ENCODE measurements around the gene TCF3.
"Not testable (repeated sequence)": the region's sequence is repeated elsewhere in the genome, so short reads cannot be mapped to it uniquely, and the experiment has no call there.

Gene TCF3

GRCh38 chr19:1672769-1673644 is 20.6 kb upstream of the TCF3 start:
- DNase-seq, result no peak

- DNase-seq, result peak; percentile 50 to 52
Observed at GRCh38 chr19:1672038-1672768, 19.8 kb upstream of the TCF3 start.

- no peak for DNase-seq
Observed at GRCh38 chr19:1671716-1672037, 19.3 kb upstream of the TCF3 start.

- not testable (repeated sequence) for DNase-seq
Observed at GRCh38 chr19:1670747-1671146, 18.3 kb upstream of the TCF3 start.

GRCh38 chr19:1668486-1669270 is 16.3 kb upstream of the TCF3 start:
- DNase-seq, result peak; percentile 32 to 71

- no peak for DNase-seq
Observed at GRCh38 chr19:1668048-1668485, 15.7 kb upstream of the TCF3 start.

- DNase-seq, result no peak
Observed at GRCh38 chr19:1665565-1666047, 13.2 kb upstream of the TCF3 start.

- no peak for DNase-seq
Observed at GRCh38 chr19:1663852-1664251, 11.4 kb upstream of the TCF3 start.

GRCh38 chr19:1663227-1663626 is 10.8 kb upstream of the TCF3 start:
- not testable (repeated sequence) for DNase-seq

- DNase-seq, result no peak
Observed at GRCh38 chr19:1661995-1662394, 9.6 kb upstream of the TCF3 start.

- no peak for DNase-seq
Observed at GRCh38 chr19:1659084-1659427, 6.6 kb upstream of the TCF3 start.

- DNase-seq, result no peak
Observed at GRCh38 chr19:1658150-1659083, 6.0 kb upstream of the TCF3 start.

- no peak for DNase-seq
Observed at GRCh38 chr19:1657746-1658145, 5.3 kb upstream of the TCF3 start.

- no peak for DNase-seq
Observed at GRCh38 chr19:1656988-1657536, 4.6 kb upstream of the TCF3 start.

- no peak for DNase-seq
Observed at GRCh38 chr19:1655987-1656608, 3.7 kb upstream of the TCF3 start.

GRCh38 chr19:1655131-1655981 is 2.9 kb upstream of the TCF3 start:
- DNase-seq, result no peak

- DNase-seq, result no peak
Observed at GRCh38 chr19:1654178-1654792, 1.9 kb upstream of the TCF3 start.

- no peak for DNase-seq
Observed at GRCh38 chr19:1653300-1653628, 849 bp upstream of the TCF3 start.

- peak in 1 of 2 donors; percentile 42 for DNase-seq
Observed at GRCh38 chr19:1651568-1652291, 685 bp downstream of the TCF3 start.
